GM18498 (cell line): ENCODE data around the gene SYS1.
A peak's percentile ranks its signal among the peaks of the same experiment; 100 is the strongest.

Experiments used
- ATAC-seq: cut with Tn5 transposase; IDR thresholded peaks from one replicate; pipeline ENCODE4 v1.9.1; 2021; ENCODE audit warnings: mild to moderate bottlenecking, moderate library complexity; ENCODE audit not compliant: unreplicated experiment

The SYS1 gene

GRCh38 chr20:45362804-45363610, at the start of gene SYS1:
SYS1 (plus strand) TSS chr20:45363156; CDS start chr20:45363532, 376 bp downstream.
- ATAC-seq = peak; percentile 81

GRCh38 chr20:45313943-45314342, 49.0 kb upstream of the SYS1 start:
- ATAC-seq = no peak

DNA sequence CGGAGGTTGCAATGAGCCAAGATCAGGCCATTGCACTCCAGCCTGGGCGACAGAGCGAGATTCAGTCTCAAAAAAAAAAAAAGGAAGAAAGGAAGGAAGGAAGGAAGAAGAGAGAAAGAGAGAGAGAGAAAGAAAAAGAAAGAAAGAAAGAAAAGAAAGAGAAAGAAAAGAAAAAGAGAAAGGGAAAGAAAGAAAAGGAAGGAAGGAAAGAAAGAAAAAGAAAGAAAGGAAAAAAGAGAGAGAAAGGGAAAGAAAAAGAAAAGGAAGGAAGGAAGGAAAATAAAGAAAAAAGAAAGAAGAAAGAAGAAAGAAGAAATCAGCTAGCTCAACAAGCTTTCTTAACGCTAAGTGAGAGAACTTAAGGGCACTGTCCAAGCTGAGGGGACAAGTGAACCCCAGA, 47.3 kb upstream of the SYS1 start:
- ATAC-seq = no peak

GRCh38 chr20:45316150-45317080, 46.5 kb upstream of the SYS1 start:
- no peak for ATAC-seq

GRCh38 chr20:45317826-45318225, 45.1 kb upstream of the SYS1 start:
- no peak for ATAC-seq

DNA sequence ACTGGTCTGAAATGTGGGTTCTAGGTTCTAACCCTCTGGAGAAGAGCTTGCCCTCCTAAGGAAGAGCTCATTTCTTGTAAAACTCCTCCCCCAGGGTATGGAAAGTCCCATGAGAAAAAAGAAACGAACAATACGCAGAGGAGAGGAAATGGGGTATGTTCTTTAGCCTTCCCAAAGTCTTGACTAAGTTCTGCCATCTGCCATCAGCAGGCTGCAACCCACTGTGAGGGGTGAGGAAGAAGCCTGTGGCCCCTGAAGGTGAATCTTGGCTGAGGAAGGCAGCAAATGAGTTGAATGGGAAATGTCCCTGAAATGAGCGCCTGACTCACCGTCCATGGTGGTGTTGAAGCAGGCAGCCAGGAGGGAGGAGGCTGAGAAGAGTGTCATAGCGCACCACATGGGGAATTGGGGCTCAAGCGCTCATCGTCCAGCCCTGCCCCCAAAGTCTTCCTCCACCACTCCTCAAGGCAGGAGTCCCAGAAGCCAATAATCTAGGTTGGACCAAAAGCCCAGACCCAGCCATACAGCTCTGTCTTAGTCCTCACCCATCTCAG, 44.5 kb upstream of the SYS1 start:
- no peak for ATAC-seq

GRCh38 chr20:45318948-45319347, 44.0 kb upstream of the SYS1 start:
- no peak for ATAC-seq

GRCh38 chr20:45320948-45321595, 41.9 kb upstream of the SYS1 start:
- ATAC-seq = peak; percentile 84

DNA sequence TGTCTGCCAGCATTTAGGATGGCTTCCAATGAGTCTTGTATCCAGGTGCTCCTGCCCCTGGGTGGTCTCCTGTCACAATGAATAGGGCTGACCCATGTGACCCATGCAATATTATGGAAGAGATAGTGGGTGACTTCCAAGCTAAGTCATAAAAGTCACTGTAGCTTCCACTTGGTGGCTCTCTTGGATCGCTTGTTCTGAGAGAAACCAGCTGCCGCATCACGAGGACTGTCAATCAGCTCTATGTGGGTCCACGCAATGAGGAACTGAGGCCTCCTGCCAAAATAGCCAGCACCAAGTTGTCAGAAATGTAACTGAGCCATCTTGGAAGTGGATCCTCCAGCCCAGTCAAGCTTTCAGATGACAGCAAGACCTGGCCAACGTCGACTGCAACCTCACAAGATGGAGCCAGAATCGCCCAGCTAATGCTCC, 40.0 kb upstream of the SYS1 start:
- ATAC-seq = peak; percentile 43

GRCh38 chr20:45323731-45324130, 39.2 kb upstream of the SYS1 start:
- ATAC-seq = no peak

DNA sequence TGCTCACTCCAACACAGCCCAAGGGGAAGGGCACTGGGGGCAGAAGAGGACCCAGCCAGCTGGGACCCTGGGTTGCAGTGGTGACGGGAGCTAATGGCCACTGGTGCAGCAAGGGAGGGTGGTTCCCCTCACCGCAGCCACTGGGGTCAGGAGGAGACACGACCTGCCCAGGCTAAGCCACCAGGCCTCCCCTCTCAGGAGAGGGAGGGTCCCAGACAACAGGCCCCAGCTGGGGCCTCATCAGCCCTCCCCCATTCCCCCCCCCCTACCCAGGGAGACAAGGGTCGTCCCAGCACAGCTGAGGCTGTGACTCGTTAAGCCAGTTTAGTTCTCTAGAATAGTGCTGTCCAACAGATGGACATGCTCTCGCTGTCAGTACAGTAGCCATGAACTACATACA, 37.6 kb upstream of the SYS1 start:
- ATAC-seq = no peak

DNA sequence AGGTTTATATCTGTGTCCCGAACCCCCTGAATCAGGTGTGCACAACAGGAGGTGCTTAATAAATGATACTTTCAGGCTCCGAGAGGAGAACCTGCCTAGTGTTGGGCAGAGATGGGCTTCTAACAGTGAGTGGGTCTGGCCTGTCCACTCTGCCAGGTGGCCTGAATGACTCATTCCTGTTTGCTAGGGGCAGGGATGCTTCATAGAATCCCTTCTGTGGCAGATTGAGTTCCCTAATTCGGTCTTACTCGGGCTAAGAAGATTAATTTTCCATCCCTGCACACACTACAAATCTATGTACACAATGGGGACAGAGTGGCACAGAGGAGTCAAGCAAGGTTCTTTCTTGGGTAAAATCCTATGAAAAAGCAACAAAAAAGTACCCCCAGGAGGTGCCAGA, 34.5 kb upstream of the SYS1 start:
- no peak for ATAC-seq

DNA sequence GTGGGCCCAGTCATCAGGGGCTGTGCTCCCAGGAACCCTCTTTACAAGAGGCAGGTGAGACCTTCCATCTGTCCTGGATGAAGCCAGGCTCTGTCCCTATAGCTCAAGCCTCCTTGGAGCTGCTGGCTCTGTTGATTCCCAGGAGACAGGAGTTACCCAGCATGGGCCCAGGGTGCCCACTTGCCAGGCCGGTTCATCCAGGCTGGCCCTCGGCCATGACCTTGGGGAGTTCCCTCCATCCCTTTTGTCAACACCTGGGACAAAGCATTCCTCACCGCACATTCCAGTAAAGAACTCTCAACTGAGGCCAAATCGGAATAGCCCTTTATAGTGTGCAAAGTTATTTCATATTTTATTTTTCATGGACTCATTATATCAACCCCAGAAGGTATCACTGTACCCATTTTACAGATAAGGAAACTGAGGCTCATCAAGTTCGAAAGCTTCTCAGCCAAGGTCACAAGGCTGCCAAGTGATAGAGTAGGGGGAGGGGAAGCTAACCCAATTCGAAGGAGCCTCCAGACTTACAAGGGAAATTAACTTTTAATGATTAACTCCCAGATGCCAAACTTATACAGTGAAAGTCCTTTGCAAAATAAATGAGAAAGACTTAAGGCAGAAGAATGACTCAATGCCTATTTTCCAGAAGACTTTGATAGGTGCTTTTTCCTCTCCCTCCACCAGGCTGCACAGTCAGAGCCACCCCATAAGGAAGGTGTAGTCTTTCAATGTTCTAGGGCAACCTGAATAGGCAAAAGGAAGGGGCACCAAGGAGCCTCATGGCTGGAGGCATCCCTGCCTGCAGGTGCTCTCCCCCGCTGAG, 33.2 kb upstream of the SYS1 start:
- no peak for ATAC-seq

GRCh38 chr20:45330476-45330875, 32.5 kb upstream of the SYS1 start:
- ATAC-seq = no peak

DNA sequence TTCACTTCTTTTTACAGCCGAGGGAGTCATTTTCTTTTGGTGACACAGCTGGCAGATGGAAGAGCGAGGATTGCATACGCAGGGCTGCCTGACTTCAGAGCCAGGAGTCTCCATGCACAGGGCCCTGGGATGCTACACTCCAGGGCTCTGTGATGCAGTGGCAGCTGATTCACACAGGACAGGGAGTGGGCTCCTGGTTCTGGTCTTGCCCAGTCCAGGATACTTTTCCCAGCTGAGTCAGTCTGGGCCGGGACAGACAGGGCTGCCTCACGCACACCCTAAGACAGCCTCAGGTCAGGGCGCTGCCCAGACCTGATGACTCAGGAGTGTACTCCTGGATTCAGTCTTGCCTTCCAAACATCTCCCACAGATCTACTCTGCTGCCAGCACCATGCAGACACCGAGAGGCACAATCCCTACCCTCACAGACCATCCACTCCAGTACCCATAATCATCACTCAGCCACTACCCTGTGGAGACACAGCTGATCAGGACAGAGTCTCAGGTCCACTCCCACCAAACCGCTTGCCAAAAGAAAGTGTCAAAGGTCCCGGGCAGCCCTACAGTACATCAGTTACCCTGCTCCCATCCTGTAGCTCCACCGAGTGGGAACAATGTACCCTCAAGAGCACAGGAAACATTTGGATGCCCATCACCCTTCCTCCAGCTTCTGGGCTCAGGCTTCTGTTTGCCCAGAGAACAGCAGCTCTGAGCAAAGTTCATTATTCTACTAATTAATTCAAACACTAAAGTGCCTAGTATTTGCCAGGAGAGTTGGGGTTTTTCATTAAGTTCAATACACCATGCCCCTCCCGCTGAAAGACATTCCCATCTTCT, 26.2 kb upstream of the SYS1 start:
- no peak for ATAC-seq

- no peak for ATAC-seq
Observed at GRCh38 chr20:45337367-45338120, 25.4 kb upstream of the SYS1 start.

DNA sequence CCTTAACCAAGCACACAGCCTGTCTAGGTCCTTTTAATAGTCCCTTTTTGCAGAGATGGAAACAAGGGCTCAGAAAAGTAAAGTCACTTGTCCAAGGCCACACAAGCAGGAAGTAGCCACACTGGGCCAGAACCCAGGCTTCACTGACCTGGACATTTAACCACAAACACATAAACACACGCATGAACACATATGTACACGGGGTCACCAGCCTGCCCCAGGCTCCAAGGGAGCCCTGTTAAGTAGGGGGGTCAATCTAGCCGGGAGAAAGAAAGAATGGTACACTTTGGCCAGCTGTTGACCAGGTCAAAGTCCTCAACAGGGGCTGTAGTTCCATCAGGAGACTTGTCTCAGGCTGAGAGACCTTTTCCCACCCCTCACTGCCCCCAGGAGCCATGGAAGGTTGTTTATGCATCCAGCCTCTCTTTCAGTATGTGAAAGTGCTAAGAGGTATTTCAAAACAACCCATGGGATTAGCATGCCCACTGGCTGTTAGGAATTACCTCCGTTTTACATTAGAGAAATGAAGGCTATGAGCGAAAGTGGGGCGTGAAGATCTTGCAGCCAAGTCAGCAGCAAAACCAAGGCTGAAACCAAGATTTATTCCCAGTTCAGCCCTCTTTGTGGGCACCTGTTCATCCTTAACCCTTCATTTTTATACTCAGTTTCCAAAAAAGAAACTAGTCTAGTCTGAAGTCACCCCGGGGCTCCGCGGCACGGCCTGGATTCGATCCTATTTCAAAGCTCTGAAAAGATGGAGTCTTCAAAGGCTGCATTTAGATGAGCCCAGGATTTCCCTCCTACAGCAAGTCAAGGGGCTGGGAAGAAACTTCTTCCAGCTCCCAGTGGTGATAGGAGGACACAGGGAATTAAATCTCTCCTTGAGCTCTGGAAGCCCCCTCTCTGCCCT, 24.6 kb upstream of the SYS1 start:
- ATAC-seq = no peak

DNA sequence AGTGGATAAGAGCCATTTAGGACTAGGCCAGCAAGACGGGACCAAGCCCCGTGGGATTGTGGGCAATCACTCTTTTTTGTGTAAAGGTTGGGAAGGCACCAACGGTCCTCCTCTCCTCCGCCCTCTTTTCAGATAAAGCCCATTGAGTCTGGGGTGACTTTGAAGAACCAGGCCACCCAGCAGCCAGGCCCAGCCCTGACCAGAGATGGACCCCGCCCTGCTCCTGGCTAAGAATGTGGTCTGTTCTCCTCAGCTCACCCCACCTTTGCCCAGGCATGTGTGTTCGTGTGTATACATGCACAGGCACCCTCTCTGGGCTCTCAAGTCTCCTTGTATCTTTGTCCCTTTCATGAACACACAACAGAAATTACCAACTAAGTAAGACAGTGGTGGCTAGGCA, 23.9 kb upstream of the SYS1 start:
- no peak for ATAC-seq
